ENCODE data around the gene SMURF2. TPM values are rescaled to one million over a fixed set of nuclear protein-coding genes. Genes with fewer than 3 reads are reported as not detected.

SMURF2 gene
- polyA plus RNA-seq, 1 donor from 2014 or later = 55.2 TPM

DNA sequence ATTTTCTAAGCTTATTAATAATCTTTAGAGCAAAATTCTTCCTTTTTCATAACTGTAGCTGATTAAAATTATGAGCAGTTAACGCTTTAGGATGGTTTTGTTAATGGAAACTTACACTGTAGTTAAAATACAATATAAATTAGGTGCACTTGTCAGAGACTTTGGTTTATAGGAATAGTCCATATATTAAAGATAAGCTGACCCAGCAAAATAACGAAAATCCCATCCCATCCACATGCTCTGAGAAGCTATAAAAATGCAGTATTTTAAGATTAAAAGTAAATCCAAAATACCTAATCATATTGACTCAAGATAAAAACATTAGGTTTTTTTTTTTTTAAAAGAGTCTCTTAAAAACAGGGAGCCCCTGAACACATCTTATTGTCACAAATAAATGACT is 117.4 kb downstream of the SMURF2 start:
- Histone ChIP-seq H4K20me1 (ENCODE audit: insufficient read depth) (no peaks in the 10 kb centered on the region), H3K4me3 (ENCODE audit: low read length) (no peak overlapping the region), H3K9ac (ENCODE audit: low read length) (no peak overlapping the region), H3K4me2 (ENCODE audit: low read length) (no peak overlapping the region), H3F3A (ENCODE audit: insufficient read depth, low read length, poor library complexity, severe bottlenecking) (no peaks in the 10 kb centered on the region), H3K9me3 (ENCODE audit: low read length) (no peaks in the 10 kb centered on the region), H3K36me3 (ENCODE audit: insufficient read depth, low read length) (peaks cover 5% of the 10 kb centered on the region), H2AFZ (ENCODE audit: low read depth, low read length) (no peak overlapping the region), H3K9me2 (ENCODE audit: insufficient read depth, low read length) (no peaks in the 10 kb centered on the region), H3K27me3 (ENCODE audit: insufficient read depth, low read depth, low read length) (no peaks in the 10 kb centered on the region), H3K79me2 (replicated peaks; ENCODE audit: insufficient read depth, low read length) (no peaks in the 10 kb centered on the region), H3K27ac (ENCODE audit: low read length) (no peak overlapping the region)
- TF ChIP-seq MXI1 (conservative IDR thresholded peaks at IDR 0.05; ENCODE audit: poor library complexity, severe bottlenecking) = no peak
- TF ChIP-seq RAD21 (conservative IDR thresholded peaks at IDR 0.05) = no peak
- TF ChIP-seq EP300 (conservative IDR thresholded peaks at IDR 0.05; ENCODE audit: poor library complexity, severe bottlenecking) = no peak
- no peak for TF ChIP-seq TAF1 (IDR thresholded peaks at IDR 0.05; ENCODE audit: low read depth)
- no peak for TF ChIP-seq EZH2 (IDR thresholded peaks at IDR 0.05; ENCODE audit: borderline replicate concordance, insufficient read depth, low read length, poor library complexity, severe bottlenecking)
- TF ChIP-seq, protein P1, sequence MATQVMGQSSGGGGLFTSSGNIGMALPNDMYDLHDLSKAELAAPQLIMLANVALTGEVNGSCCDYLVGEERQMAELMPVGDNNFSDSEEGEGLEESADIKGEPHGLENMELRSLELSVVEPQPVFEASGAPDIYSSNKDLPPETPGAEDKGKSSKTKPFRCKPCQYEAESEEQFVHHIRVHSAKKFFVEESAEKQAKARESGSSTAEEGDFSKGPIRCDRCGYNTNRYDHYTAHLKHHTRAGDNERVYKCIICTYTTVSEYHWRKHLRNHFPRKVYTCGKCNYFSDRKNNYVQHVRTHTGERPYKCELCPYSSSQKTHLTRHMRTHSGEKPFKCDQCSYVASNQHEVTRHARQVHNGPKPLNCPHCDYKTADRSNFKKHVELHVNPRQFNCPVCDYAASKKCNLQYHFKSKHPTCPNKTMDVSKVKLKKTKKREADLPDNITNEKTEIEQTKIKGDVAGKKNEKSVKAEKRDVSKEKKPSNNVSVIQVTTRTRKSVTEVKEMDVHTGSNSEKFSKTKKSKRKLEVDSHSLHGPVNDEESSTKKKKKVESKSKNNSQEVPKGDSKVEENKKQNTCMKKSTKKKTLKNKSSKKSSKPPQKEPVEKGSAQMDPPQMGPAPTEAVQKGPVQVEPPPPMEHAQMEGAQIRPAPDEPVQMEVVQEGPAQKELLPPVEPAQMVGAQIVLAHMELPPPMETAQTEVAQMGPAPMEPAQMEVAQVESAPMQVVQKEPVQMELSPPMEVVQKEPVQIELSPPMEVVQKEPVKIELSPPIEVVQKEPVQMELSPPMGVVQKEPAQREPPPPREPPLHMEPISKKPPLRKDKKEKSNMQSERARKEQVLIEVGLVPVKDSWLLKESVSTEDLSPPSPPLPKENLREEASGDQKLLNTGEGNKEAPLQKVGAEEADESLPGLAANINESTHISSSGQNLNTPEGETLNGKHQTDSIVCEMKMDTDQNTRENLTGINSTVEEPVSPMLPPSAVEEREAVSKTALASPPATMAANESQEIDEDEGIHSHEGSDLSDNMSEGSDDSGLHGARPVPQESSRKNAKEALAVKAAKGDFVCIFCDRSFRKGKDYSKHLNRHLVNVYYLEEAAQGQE (IDR thresholded peaks at IDR 0.05; ENCODE audit: borderline replicate concordance) = no peak
- no peak for TF ChIP-seq POLR2AphosphoS5 (IDR thresholded peaks at IDR 0.05)
- TF ChIP-seq SMC3 (conservative IDR thresholded peaks at IDR 0.05; ENCODE audit: poor library complexity) = no peak
- TF ChIP-seq, protein P2, sequence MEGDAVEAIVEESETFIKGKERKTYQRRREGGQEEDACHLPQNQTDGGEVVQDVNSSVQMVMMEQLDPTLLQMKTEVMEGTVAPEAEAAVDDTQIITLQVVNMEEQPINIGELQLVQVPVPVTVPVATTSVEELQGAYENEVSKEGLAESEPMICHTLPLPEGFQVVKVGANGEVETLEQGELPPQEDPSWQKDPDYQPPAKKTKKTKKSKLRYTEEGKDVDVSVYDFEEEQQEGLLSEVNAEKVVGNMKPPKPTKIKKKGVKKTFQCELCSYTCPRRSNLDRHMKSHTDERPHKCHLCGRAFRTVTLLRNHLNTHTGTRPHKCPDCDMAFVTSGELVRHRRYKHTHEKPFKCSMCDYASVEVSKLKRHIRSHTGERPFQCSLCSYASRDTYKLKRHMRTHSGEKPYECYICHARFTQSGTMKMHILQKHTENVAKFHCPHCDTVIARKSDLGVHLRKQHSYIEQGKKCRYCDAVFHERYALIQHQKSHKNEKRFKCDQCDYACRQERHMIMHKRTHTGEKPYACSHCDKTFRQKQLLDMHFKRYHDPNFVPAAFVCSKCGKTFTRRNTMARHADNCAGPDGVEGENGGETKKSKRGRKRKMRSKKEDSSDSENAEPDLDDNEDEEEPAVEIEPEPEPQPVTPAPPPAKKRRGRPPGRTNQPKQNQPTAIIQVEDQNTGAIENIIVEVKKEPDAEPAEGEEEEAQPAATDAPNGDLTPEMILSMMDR (IDR thresholded peaks at IDR 0.05; ENCODE audit: poor library complexity, severe bottlenecking) = no peak

DNA sequence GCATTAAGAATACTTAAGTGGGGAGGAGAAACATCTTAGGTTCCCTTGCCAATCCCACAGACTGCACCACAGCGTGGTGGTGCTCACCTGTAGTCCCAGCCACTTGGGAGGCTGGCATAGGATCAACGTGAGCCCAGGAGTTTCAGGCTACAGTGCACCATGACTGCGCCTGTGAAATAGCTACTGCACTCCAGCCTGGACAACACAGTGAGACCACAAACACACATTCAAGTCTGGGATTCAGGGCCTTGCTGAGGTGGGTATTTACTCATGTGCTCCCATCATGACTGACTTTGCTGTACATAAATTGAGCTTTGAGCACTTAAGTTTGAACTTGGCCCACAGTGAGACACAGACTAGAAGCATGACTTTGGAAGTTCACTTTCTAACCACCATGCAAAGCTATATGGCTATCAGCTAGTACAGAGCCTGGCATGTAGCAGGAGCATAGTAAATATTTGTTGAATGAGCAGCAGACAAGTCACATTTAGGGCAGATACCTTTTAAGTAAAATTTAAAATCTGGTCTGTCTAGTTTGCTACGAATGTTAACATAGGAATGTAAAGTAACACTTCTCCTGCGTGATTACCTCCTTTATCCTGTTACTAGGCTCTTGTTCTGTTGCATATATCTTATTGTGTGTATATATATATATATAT is 121.9 kb downstream of the SMURF2 start:
- no peak overlapping the region for H2AFZ ChIP-seq (ENCODE audit: low read depth, low read length)
- H3K4me2 ChIP-seq (ENCODE audit: low read length) = no peak overlapping the region
- H4K20me1 ChIP-seq (ENCODE audit: insufficient read depth) = no peaks in the 10 kb centered on the region
- no peaks in the 10 kb centered on the region for H3F3A ChIP-seq (ENCODE audit: insufficient read depth, low read length, poor library complexity, severe bottlenecking)
- H3K27me3 ChIP-seq (ENCODE audit: insufficient read depth, low read depth, low read length) = no peaks in the 10 kb centered on the region
- no peak overlapping the region for H3K9ac ChIP-seq (ENCODE audit: low read length)
- H3K9me2 ChIP-seq (ENCODE audit: insufficient read depth, low read length) = no peaks in the 10 kb centered on the region
- no peak for TF ChIP-seq TAF1 (IDR thresholded peaks at IDR 0.05; ENCODE audit: low read depth)
- TF ChIP-seq, protein P2 (IDR thresholded peaks at IDR 0.05; ENCODE audit: poor library complexity, severe bottlenecking) = no peak
- H3K36me3 ChIP-seq (ENCODE audit: insufficient read depth, low read length) = peaks cover 14% of the 10 kb centered on the region
- H3K27ac ChIP-seq (ENCODE audit: low read length) = no peak overlapping the region
- H3K4me3 ChIP-seq (ENCODE audit: low read length) = no peak overlapping the region
- no peaks in the 10 kb centered on the region for H3K79me2 ChIP-seq (replicated peaks; ENCODE audit: insufficient read depth, low read length)
- no peaks in the 10 kb centered on the region for H3K9me3 ChIP-seq (ENCODE audit: low read length)

Data from neural cell (in vitro differentiated cells).